Measurements from ENCODE around the gene GMEB1. TPM values are rescaled to one million over a fixed set of nuclear protein-coding genes. Genes with fewer than 3 reads are reported as not detected.
A peak's percentile ranks its signal among the peaks of the same experiment; 100 is the strongest.

The GMEB1 gene
- total and polyA plus RNA-seq, 10 of the 15 experiments (the other 5 are each of a cell fraction or from before 2014, with no cell fraction given) = 4.9 to 17.6 (median 9.4) TPM

DNA sequence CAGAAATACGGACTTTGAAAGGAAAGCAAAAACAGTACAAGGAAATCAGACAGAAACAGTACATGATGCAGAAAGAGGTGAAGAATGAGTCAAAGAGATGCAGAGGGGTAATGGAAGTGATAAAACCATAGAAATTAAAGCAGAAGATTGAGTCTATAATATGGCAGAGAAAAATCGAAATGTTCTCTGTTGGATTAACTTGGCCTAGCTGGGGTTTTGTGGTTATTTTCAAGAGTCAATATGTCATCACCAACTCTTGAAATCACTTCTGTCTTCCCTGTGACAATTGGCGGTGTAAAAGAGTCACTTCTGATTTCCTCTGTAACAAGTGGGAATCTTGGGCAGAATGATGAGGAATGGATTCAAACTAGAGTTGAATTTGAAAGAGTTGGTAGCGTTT is 75.6 kb downstream of the GMEB1 start (continued):
- TF ChIP-seq E2F8 (IDR thresholded peaks at IDR 0.05; ENCODE audit: low read depth, partially characterized antibody) = no peak
- no peak for TF ChIP-seq ZNF207 (IDR thresholded peaks at IDR 0.05; ENCODE audit: borderline replicate concordance)
- TF ChIP-seq TBL1XR1 (IDR thresholded peaks at IDR 0.05; ENCODE audit: low read depth, low read length) = no peak
- TF ChIP-seq ATF7 (IDR thresholded peaks at IDR 0.05; ENCODE audit: low read depth) = peak; percentile 49; the same call in 1 of the 2 replicates
- 0 out of 2 replicates have a peak, but pooled peaks have one; percentile 11 for TF ChIP-seq BCL11A (IDR thresholded peaks at IDR 0.05; ENCODE audit: low read depth, low read length)
- TF ChIP-seq CREB1 (IDR thresholded peaks at IDR 0.05; ENCODE audit: low read depth) = peak; percentile 52; the same call in 1 of the 2 replicates
- TF ChIP-seq, protein P1, sequence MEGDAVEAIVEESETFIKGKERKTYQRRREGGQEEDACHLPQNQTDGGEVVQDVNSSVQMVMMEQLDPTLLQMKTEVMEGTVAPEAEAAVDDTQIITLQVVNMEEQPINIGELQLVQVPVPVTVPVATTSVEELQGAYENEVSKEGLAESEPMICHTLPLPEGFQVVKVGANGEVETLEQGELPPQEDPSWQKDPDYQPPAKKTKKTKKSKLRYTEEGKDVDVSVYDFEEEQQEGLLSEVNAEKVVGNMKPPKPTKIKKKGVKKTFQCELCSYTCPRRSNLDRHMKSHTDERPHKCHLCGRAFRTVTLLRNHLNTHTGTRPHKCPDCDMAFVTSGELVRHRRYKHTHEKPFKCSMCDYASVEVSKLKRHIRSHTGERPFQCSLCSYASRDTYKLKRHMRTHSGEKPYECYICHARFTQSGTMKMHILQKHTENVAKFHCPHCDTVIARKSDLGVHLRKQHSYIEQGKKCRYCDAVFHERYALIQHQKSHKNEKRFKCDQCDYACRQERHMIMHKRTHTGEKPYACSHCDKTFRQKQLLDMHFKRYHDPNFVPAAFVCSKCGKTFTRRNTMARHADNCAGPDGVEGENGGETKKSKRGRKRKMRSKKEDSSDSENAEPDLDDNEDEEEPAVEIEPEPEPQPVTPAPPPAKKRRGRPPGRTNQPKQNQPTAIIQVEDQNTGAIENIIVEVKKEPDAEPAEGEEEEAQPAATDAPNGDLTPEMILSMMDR (IDR thresholded peaks at IDR 0.05 in 2 of 3, conservative IDR thresholded peaks at IDR 0.05 in 1 of 3; ENCODE audit: control insufficient read depth in 2 of 3, extremely low read depth in 1 of 3, insufficient read depth in 1 of 3, low read depth in 3 of 3, low read length in 3 of 3) = no peak
- TF ChIP-seq RELA (IDR thresholded peaks at IDR 0.05; ENCODE audit: borderline replicate concordance, partially characterized antibody) = no peak
- 0 out of 2 replicates have a peak, but pooled peaks have one; percentile 35 for TF ChIP-seq IRF4 (IDR thresholded peaks at IDR 0.05; ENCODE audit: low read depth, low read length)

Data from GM12878 (cell line).